ENCODE data around the gene TUBB1.

The TUBB1 gene

DNA sequence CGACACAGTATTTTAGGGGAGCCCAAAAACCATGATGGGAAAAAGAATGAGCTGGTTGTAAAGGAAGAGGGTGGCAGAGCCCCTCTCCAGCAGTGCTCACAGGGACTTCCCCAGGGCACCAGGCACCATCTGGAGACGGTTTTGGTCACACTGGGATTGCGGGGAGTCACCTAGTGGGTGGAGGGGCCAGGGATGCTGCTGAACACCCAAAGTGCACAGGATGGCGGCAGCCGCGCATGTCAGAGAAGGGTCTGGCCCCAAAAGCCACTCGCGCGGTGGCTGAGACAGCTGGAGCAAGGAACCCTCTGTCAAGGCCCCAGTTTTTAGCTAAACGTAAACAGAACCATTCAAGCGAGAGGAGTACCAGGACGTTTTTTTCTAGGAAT is 23.0 kb upstream of the TUBB1 start:
- TF ChIP-seq ZNF677 (tag by site-specific recombination; IDR thresholded peaks at IDR 0.05) (no peak), WT1 (tag by site-specific recombination; IDR thresholded peaks at IDR 0.05) (no peak), ZNF473 (tag by site-specific recombination; IDR thresholded peaks at IDR 0.05) (no peak), ZNF843 (tag by site-specific recombination; IDR thresholded peaks at IDR 0.05) (no peak), KLF10 (tag by site-specific recombination; IDR thresholded peaks at IDR 0.05) (no peak), YY1 (tag by site-specific recombination; IDR thresholded peaks at IDR 0.05) (no peak), ZNF660 (tag by site-specific recombination; IDR thresholded peaks at IDR 0.05) (no peak)
- TF ChIP-seq, protein P1, sequence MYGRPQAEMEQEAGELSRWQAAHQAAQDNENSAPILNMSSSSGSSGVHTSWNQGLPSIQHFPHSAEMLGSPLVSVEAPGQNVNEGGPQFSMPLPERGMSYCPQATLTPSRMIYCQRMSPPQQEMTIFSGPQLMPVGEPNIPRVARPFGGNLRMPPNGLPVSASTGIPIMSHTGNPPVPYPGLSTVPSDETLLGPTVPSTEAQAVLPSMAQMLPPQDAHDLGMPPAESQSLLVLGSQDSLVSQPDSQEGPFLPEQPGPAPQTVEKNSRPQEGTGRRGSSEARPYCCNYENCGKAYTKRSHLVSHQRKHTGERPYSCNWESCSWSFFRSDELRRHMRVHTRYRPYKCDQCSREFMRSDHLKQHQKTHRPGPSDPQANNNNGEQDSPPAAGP (tag by site-specific recombination; IDR thresholded peaks at IDR 0.05), result no peak
- TF ChIP-seq, protein P2, sequence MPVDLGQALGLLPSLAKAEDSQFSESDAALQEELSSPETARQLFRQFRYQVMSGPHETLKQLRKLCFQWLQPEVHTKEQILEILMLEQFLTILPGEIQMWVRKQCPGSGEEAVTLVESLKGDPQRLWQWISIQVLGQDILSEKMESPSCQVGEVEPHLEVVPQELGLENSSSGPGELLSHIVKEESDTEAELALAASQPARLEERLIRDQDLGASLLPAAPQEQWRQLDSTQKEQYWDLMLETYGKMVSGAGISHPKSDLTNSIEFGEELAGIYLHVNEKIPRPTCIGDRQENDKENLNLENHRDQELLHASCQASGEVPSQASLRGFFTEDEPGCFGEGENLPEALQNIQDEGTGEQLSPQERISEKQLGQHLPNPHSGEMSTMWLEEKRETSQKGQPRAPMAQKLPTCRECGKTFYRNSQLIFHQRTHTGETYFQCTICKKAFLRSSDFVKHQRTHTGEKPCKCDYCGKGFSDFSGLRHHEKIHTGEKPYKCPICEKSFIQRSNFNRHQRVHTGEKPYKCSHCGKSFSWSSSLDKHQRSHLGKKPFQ (tag by site-specific recombination; IDR thresholded peaks at IDR 0.05), result no peak
- Histone ChIP-seq H3K36me3 (ENCODE audit: control insufficient read depth in 2 of 2, insufficient read depth in 1 of 2, low read length in 2 of 2) (peaks cover 22 to 74% of the 10 kb centered on the region in 2 experiments), H3K4me3 (ENCODE audit: low read depth, low read length) (no peak overlapping the region), H3K9me3 (ENCODE audit: control insufficient read depth, insufficient read depth, low read depth, low read length) (no peaks in the 10 kb centered on the region), H3K4me1 (ENCODE audit: control insufficient read depth, insufficient read depth, low read length) (no peaks in the 10 kb centered on the region), H3K27ac (ENCODE audit: extremely low read depth, low read depth, low read length) (no peak overlapping the region)
- ChIA-PET CTCF (interaction anchor here (0.6 to 0.7 kb wide), 3 partner anchors 124 to 459 kb away, joined by 3 to 6 read pairs (median 4); no protein-coding TSS in a partner anchor), POLR2A (interaction anchor here (0.8 kb wide), 1 partner anchor 126 kb away, joined by 4 read pairs; no protein-coding TSS in a partner anchor)

DNA sequence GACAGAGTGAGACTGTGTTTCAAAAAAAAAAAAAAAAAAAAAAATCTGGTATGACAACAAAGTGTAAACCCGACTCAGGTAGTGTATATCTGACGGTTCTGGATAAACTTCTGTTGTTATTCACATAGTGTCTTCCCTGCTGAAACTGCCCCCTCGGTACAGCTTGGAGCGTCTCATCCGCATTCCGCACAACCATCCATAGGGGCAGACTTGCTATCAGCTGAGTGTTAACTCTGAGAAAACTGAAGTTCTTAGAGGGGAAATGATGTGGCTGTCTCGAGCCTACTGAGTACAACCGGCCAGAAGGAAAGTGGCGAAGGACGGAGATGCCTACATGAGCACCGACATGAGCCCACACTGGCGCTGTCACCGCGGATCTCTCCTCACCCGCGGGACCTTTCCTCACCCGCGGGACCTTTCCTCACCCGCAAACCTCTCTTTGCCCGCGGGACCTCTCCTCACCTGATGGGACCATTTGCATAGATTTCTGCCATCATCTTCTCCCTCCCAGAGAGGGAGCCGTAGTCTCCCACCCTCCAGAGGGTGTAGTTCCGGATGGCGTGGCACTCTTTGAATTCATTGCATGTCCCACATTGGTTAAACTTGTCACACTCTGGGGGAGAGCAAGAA is 22.0 kb upstream of the TUBB1 start:
- H3K4me1 ChIP-seq (ENCODE audit: control insufficient read depth, insufficient read depth, low read length), result no peaks in the 10 kb centered on the region
- ChIA-PET CTCF (no interaction called here), POLR2A (interaction anchor here (0.8 kb wide), 1 partner anchor 127 kb away, joined by 4 read pairs; no protein-coding TSS in a partner anchor)
- H3K27ac ChIP-seq (ENCODE audit: extremely low read depth, low read depth, low read length), result no peak overlapping the region
- no peak overlapping the region for H3K4me3 ChIP-seq (ENCODE audit: low read depth, low read length)
- no peaks in the 10 kb centered on the region for H3K9me3 ChIP-seq (ENCODE audit: control insufficient read depth, insufficient read depth, low read depth, low read length)
- H3K36me3 ChIP-seq (ENCODE audit: control insufficient read depth in 2 of 2, insufficient read depth in 1 of 2, low read length in 2 of 2), result peaks cover 22 to 67% of the 10 kb centered on the region in 2 experiments
- TF ChIP-seq ZNF621 (tag by site-specific recombination; IDR thresholded peaks at IDR 0.05) (no peak), GLIS1 (tag by site-specific recombination; IDR thresholded peaks at IDR 0.05) (no peak), TCF7L2 (IDR thresholded peaks at IDR 0.05; ENCODE audit: borderline replicate concordance, low read depth, low read length) (no peak), ZSCAN16 (tag by site-specific recombination; IDR thresholded peaks at IDR 0.05) (no peak), ZNF423 (tag by site-specific recombination; IDR thresholded peaks at IDR 0.05) (no peak), SP2 (tag by site-specific recombination; IDR thresholded peaks at IDR 0.05) (no peak), MYNN (tag by site-specific recombination; IDR thresholded peaks at IDR 0.05; ENCODE audit: borderline replicate concordance) (no peak)
- TF ChIP-seq, protein P3, sequence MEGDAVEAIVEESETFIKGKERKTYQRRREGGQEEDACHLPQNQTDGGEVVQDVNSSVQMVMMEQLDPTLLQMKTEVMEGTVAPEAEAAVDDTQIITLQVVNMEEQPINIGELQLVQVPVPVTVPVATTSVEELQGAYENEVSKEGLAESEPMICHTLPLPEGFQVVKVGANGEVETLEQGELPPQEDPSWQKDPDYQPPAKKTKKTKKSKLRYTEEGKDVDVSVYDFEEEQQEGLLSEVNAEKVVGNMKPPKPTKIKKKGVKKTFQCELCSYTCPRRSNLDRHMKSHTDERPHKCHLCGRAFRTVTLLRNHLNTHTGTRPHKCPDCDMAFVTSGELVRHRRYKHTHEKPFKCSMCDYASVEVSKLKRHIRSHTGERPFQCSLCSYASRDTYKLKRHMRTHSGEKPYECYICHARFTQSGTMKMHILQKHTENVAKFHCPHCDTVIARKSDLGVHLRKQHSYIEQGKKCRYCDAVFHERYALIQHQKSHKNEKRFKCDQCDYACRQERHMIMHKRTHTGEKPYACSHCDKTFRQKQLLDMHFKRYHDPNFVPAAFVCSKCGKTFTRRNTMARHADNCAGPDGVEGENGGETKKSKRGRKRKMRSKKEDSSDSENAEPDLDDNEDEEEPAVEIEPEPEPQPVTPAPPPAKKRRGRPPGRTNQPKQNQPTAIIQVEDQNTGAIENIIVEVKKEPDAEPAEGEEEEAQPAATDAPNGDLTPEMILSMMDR (tag by site-specific recombination; IDR thresholded peaks at IDR 0.05), result no peak
- TF ChIP-seq, protein P4, sequence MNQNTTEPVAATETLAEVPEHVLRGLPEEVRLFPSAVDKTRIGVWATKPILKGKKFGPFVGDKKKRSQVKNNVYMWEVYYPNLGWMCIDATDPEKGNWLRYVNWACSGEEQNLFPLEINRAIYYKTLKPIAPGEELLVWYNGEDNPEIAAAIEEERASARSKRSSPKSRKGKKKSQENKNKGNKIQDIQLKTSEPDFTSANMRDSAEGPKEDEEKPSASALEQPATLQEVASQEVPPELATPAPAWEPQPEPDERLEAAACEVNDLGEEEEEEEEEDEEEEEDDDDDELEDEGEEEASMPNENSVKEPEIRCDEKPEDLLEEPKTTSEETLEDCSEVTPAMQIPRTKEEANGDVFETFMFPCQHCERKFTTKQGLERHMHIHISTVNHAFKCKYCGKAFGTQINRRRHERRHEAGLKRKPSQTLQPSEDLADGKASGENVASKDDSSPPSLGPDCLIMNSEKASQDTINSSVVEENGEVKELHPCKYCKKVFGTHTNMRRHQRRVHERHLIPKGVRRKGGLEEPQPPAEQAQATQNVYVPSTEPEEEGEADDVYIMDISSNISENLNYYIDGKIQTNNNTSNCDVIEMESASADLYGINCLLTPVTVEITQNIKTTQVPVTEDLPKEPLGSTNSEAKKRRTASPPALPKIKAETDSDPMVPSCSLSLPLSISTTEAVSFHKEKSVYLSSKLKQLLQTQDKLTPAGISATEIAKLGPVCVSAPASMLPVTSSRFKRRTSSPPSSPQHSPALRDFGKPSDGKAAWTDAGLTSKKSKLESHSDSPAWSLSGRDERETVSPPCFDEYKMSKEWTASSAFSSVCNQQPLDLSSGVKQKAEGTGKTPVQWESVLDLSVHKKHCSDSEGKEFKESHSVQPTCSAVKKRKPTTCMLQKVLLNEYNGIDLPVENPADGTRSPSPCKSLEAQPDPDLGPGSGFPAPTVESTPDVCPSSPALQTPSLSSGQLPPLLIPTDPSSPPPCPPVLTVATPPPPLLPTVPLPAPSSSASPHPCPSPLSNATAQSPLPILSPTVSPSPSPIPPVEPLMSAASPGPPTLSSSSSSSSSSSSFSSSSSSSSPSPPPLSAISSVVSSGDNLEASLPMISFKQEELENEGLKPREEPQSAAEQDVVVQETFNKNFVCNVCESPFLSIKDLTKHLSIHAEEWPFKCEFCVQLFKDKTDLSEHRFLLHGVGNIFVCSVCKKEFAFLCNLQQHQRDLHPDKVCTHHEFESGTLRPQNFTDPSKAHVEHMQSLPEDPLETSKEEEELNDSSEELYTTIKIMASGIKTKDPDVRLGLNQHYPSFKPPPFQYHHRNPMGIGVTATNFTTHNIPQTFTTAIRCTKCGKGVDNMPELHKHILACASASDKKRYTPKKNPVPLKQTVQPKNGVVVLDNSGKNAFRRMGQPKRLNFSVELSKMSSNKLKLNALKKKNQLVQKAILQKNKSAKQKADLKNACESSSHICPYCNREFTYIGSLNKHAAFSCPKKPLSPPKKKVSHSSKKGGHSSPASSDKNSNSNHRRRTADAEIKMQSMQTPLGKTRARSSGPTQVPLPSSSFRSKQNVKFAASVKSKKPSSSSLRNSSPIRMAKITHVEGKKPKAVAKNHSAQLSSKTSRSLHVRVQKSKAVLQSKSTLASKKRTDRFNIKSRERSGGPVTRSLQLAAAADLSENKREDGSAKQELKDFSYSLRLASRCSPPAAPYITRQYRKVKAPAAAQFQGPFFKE (tag by site-specific recombination; IDR thresholded peaks at IDR 0.05; ENCODE audit: borderline replicate concordance), result no peak
- TF ChIP-seq, protein P5, sequence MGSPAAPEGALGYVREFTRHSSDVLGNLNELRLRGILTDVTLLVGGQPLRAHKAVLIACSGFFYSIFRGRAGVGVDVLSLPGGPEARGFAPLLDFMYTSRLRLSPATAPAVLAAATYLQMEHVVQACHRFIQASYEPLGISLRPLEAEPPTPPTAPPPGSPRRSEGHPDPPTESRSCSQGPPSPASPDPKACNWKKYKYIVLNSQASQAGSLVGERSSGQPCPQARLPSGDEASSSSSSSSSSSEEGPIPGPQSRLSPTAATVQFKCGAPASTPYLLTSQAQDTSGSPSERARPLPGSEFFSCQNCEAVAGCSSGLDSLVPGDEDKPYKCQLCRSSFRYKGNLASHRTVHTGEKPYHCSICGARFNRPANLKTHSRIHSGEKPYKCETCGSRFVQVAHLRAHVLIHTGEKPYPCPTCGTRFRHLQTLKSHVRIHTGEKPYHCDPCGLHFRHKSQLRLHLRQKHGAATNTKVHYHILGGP (tag by site-specific recombination; IDR thresholded peaks at IDR 0.05), result no peak
- TF ChIP-seq, protein P6, sequence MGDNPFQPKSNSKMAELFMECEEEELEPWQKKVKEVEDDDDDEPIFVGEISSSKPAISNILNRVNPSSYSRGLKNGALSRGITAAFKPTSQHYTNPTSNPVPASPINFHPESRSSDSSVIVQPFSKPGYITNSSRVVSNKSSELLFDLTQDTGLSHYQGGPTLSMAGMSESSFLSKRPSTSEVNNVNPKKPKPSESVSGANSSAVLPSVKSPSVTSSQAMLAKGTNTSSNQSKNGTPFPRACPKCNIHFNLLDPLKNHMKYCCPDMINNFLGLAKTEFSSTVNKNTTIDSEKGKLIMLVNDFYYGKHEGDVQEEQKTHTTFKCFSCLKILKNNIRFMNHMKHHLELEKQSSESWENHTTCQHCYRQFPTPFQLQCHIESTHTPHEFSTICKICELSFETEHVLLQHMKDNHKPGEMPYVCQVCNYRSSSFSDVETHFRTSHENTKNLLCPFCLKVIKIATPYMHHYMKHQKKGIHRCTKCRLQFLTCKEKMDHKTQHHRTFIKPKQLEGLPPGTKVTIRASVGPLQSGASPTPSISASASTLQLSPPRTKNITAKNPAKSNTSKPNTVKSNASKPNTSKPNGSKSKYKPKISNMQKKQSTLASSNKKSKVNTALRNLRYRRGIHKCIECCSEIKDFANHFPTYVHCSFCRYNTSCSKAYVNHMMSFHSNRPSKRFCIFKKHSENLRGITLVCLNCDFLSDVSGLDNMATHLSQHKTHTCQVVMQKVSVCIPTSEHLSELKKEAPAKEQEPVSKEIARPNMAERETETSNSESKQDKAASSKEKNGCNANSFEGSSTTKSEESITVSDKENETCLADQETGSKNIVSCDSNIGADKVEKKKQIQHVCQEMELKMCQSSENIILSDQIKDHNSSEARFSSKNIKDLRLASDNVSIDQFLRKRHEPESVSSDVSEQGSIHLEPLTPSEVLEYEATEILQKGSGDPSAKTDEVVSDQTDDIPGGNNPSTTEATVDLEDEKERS (tag by site-specific recombination; IDR thresholded peaks at IDR 0.05), result no peak
